HEK293T (cell line): ENCODE data around the gene BEAN1.

Source experiments
- CTCF ChIA-PET: fragments of 350-600 bp; formaldehyde crosslinking; extraction: SDS; loops from one replicate; lab custom pipeline; 2021; ENCODE audit warnings: antibody characterized with exemption, inconsistent platforms; lab: Yijun Ruan, JAX
- POLR2A ChIA-PET: fragments of 350-600 bp; formaldehyde crosslinking; extraction: SDS; loops from one replicate; lab custom pipeline; 2020; ENCODE audit warnings: antibody characterized with exemption, inconsistent platforms; lab: Yijun Ruan, JAX
- DNase-seq: peaks from one replicate; pipeline ENCODE4 v3.0.0; 2012; ENCODE audit warnings: mixed read lengths; ENCODE audit errors: extremely low spot score
- ARNT ChIP-seq: fragments of 450-650 bp; IDR thresholded peaks from 2 replicates; pipeline ENCODE4 v1.6.1; 2017; ENCODE audit warnings: mild to moderate bottlenecking
- BHLHE40 ChIP-seq: fragments of 450-650 bp; IDR thresholded peaks from 2 replicates; pipeline ENCODE4 v1.6.1; 2016; ENCODE audit warnings: mild to moderate bottlenecking, moderate library complexity, borderline replicate concordance
- CTBP1 ChIP-seq: fragments of 450-650 bp; IDR thresholded peaks from 2 replicates; pipeline ENCODE4 v1.6.1; 2016; ENCODE audit warnings: borderline replicate concordance
- ELF4 ChIP-seq: fragments of 450-650 bp; IDR thresholded peaks from 2 replicates; pipeline ENCODE4 v1.6.1; 2017; ENCODE audit warnings: antibody characterized with exemption
- FOXA1 ChIP-seq: fragments of 450-650 bp; IDR thresholded peaks from 2 replicates; pipeline ENCODE4 v1.6.1; 2016; ENCODE audit warnings: mild to moderate bottlenecking
- FOXK2 ChIP-seq: fragments of 450-650 bp; IDR thresholded peaks from 2 replicates; pipeline ENCODE4 v1.6.1; 2016; ENCODE audit warnings: mild to moderate bottlenecking
- FOXM1 ChIP-seq: fragments of 450-650 bp; IDR thresholded peaks from 2 replicates; pipeline ENCODE4 v1.6.1; 2017; ENCODE audit warnings: mild to moderate bottlenecking, borderline replicate concordance
- HDGF ChIP-seq: fragments of 450-650 bp; IDR thresholded peaks from 2 replicates; pipeline ENCODE4 v1.6.1; 2017; ENCODE audit warnings: antibody characterized with exemption, borderline replicate concordance
- L3MBTL2 ChIP-seq: fragments of 450-650 bp; conservative IDR thresholded peaks from 2 replicates; pipeline ENCODE4 v1.6.1; 2016; ENCODE audit warnings: mild to moderate bottlenecking
- LEF1 ChIP-seq: fragments of 450-650 bp; IDR thresholded peaks from 2 replicates; pipeline ENCODE4 v1.6.1; 2017; ENCODE audit warnings: mild to moderate bottlenecking, borderline replicate concordance
- NFRKB ChIP-seq: fragments of 450-650 bp; IDR thresholded peaks from 2 replicates; pipeline ENCODE4 v1.6.1; 2016; ENCODE audit warnings: mild to moderate bottlenecking, moderate library complexity
- SP1 ChIP-seq: fragments of 450-650 bp; IDR thresholded peaks from 2 replicates; pipeline ENCODE4 v1.6.1; 2017
- SUZ12 ChIP-seq: fragments of 450-650 bp; IDR thresholded peaks from 2 replicates; pipeline ENCODE4 v1.6.1; 2016; ENCODE audit warnings: mild to moderate bottlenecking
- TARDBP ChIP-seq: fragments of 450-650 bp; IDR thresholded peaks from 2 replicates; pipeline ENCODE4 v1.6.1; 2016
- ZNF384 ChIP-seq: fragments of 450-650 bp; IDR thresholded peaks from 2 replicates; pipeline ENCODE4 v1.6.1; 2016
- TF ChIP-seq, protein P1 (sequence below): fragments of 450-650 bp; IDR thresholded peaks from 2 replicates; pipeline ENCODE4 v1.6.1; 2016

The BEAN1 gene

DNA sequence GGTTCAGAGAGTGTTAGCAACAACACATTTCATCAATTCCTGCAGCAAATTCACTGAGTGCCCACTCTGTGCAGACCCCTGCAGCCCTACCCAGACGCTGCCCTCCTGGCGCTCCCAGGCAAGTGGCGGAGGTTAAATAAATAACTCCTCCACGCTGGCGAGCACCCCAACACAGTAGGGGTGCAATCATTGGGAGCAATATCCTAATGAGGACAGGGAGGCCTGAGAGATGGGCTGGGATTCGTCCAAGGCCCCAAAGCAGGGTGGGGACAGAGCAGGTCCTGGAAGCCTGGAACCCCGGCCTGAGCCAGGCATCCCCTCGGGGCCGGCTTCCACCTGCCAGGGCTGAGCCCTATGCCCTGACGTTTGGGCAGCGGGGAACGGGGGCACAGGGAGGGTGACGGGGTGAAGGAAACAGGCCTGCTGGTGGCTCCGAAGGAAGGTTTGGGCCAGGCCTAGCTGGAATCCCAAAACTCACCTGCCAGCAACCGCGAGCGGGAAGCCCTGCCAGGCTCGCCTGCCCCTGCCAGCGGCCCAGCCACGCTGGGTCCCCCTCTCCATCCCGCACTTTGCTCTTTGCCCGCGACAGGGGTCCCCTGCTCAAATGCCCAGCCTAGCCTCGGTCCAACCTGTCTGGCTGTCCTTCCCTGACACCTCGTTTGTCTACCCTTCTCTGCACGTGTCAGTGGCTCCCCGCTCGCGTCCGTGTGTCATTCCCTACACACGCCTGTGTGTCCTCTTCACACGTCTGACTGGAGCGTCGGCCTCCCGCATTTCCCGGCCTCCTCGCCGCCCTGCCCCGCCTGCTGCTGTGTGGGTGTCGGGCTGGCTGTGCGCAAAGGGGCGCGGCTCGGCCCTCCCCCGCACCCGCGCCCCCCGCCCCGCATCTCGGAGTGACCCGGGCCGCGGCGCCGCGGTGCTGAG lies 721 bp upstream of the BEAN1 start:
- ChIA-PET CTCF (interaction anchor here (0.6 to 0.9 kb wide), 2 partner anchors 17 to 20 kb away, joined by 3 read pairs; no protein-coding TSS in a partner anchor), POLR2A (no interaction called here)
- no peak for TF ChIP-seq TARDBP
- TF ChIP-seq BHLHE40, result no peak
- TF ChIP-seq HDGF, result no peak
- peak; percentile 46; the same call in 1 of the 2 replicates for TF ChIP-seq L3MBTL2
- no peak for TF ChIP-seq LEF1
- TF ChIP-seq FOXM1, result no peak
- TF ChIP-seq FOXA1, result no peak
- TF ChIP-seq, protein P1, sequence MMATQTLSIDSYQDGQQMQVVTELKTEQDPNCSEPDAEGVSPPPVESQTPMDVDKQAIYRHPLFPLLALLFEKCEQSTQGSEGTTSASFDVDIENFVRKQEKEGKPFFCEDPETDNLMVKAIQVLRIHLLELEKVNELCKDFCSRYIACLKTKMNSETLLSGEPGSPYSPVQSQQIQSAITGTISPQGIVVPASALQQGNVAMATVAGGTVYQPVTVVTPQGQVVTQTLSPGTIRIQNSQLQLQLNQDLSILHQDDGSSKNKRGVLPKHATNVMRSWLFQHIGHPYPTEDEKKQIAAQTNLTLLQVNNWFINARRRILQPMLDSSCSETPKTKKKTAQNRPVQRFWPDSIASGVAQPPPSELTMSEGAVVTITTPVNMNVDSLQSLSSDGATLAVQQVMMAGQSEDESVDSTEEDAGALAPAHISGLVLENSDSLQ, result no peak
- no peak for DNase-seq

DNA sequence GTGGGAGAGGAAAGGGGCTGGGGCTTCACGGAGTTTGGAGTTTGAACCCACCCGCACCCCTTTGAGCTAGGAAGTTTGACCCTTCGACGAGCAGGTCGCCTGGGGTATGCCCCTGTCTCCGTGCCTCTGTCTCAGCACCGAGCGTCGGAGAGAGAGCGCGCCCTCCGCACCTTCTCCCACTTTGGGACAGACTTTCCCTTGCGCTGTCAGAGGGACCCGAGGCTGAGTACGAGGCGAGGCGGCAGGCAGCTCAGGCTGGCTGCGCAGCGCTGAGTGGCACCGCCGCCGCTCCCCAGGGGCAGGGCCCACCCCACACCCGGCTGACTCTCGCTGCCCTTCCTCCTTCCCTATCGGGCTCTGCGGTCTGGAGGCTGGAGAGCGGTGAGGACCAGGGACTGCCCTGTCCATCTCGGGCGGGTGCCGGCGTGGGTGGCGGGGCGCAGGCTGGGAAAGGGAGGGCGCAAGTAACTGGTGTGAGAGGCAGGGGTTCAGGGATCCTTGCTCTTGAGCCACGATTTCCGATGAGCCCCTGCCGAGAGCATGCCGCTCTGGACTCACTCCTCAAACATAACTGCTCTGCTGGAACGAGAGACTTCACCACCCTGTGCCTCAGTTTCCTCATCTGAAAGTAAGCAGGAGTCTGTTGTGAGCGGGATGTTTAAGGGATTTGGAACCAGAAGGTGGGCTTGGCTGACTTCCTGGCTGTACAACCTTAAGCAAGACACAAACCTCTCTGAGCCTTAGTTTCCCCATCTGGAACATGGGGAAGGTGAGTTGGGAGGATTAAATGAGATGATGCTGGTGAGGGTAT lies 981 bp downstream of the BEAN1 start:
- ChIA-PET POLR2A (no interaction called here), CTCF (no interaction called here)
- TF ChIP-seq BHLHE40 (no peak), TARDBP (no peak), HDGF (no peak), SP1 (no peak), L3MBTL2 (no peak), LEF1 (no peak), ELF4 (no peak), FOXK2 (no peak), CTBP1 (no peak), FOXM1 (no peak), ARNT (no peak), ZNF384 (no peak), NFRKB (no peak), SUZ12 (no peak), FOXA1 (no peak)
- TF ChIP-seq, protein P1, result no peak
- no peak for DNase-seq

DNA sequence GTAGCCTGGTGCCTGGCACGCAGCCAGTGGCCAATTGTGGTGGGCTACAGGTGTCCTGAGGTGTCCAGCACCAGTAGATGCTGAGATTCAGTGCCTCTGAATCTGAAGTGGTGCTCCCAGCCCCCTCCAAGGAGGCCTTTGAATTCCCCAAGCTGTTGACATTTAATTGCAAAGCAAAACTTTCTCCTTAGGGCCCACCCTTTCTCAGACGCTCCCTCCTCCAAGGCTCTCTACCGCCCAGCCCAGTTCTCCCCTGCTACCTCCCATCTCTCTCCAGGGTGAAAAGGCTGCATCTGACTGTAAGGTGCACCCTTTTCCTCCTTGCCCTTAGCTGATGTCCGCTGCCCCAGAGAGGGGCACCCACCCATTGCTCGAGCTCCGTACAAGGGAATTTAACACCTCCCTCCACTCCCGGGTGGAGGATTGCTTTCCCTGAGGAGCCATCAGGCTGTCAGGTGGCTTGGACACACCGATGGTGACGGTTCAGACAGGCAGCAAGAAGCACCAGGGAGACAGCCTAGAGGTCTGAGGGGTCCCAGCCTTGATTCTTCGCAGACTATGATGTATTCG lies 1.7 kb downstream of the BEAN1 start:
- TF ChIP-seq LEF1 (no peak), NFRKB (no peak), BHLHE40 (no peak), FOXA1 (no peak), TARDBP (no peak), ELF4 (no peak), ARNT (no peak), HDGF (no peak), L3MBTL2 (no peak), ZNF384 (no peak), CTBP1 (no peak)
- TF ChIP-seq, protein P1, result no peak
- POLR2A ChIA-PET, result no interaction called here
- CTCF ChIA-PET, result no interaction called here
- no peak for DNase-seq

DNA sequence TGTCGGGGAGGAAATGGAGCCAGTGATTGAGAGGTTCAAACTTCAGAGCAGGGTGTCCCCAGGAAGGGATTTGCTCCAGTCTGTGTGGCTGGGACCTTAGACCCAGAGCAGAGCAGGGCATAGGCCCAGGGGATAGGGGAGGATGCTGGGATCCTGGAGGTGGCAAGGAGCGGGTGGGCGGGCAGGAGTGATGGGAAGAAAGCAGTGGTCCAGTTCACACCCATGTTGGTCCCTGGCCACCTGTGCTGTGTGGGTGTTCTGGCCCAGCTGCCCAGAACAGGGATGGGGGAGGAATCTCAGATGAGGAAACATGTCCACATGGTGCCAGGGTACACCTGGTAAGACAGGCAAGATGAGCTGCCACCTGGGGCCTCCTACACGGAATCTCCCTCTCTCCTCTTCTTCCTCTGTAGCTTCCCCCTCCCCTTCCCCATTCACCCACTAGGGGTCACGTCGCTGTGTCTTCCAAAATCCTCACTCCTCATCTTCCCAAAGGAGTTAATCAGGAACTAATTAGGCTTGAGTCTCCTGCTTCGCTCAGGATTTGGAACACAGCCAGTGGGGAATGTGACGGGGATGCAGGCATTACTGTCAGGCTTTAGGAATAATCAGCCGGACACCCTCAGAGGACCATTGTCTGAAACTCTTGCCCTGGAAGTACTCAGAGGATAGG lies 2.3 kb downstream of the BEAN1 start:
- TF ChIP-seq, protein P1, result no peak
- no peak for TF ChIP-seq FOXA1
- TF ChIP-seq NFRKB, result no peak
- no peak for TF ChIP-seq LEF1
- no peak for TF ChIP-seq L3MBTL2
- no peak for TF ChIP-seq CTBP1
- TF ChIP-seq SUZ12, result no peak
- TF ChIP-seq ZNF384, result no peak
- TF ChIP-seq ELF4, result no peak
- TF ChIP-seq HDGF, result no peak
- no peak for TF ChIP-seq BHLHE40
- TF ChIP-seq SP1, result no peak
- TF ChIP-seq ARNT, result no peak
- no peak for TF ChIP-seq FOXK2
- TF ChIP-seq TARDBP, result no peak
- TF ChIP-seq FOXM1, result no peak
- ChIA-PET CTCF (no interaction called here), POLR2A (no interaction called here)
- no peak for DNase-seq
